Inflammatory macrophage (primary cell): ENCODE measurements around the gene GABRB3.

ENCODE experiments used
- DNase-seq, 2 donors: peaks; one replicate each; pipeline ENCODE4 v3.0.0-alpha.2; 2020 to 2022
- total RNA-seq, 18 experiments: gene quantifications; one replicate each; lab custom pipeline; 2026; ENCODE audit warnings: mixed read lengths in 6 of 18, inconsistent platforms in 2 of 18; lab: John Stamatoyannopoulos, UW

The GABRB3 gene
- 0 to 0.44 (median 0.19) reads per million in 18 experiments for total RNA-seq

DNA sequence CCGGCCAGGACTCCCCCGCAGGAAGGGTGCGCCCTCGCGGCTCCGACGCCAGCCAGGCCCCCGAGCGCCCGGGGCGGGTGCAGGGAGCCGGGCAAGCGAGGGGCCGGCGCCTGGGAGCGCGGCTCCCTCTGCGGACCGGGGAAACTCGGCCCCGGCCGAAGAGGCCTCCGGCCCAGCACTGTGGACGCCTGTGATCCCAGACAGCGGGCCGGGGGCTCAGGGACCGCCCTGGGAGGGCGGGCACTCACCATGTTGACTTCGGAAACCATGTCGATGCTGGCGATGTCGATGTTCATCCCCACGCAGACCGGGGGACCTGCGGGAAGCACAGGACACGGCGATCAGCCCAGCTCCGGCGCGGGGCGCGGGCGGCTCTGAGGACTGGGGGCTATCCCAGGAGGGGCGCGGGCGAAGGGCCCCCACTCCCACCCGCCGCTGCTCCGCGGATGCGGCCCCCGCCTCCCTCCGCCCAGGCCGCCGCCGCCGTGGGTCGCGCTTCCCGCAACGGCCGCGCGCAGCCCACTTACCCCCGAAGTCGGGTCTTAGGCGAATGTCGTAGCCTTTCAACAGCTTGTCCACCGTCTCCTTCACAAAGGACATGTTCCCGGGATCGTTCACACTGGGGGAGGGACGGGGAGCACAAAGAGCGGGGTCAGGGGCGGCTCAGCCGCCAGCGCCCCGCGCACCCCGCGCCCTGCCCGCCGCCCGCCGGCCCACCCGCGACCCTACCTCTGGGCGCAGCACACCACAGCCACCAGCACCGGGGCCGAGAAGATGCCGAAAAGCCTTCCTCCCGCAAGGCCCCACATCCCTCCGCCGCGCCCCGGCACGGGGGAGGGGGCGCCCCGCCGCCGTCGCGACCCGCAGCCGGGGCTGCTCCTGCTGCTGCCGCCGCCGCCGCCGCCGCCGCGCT, at the start of gene GABRB3:
TSS of gene GABRB3 (minus strand) at position 913 of the 913 bp plus-strand sequence.
- no peak for DNase-seq

DNA sequence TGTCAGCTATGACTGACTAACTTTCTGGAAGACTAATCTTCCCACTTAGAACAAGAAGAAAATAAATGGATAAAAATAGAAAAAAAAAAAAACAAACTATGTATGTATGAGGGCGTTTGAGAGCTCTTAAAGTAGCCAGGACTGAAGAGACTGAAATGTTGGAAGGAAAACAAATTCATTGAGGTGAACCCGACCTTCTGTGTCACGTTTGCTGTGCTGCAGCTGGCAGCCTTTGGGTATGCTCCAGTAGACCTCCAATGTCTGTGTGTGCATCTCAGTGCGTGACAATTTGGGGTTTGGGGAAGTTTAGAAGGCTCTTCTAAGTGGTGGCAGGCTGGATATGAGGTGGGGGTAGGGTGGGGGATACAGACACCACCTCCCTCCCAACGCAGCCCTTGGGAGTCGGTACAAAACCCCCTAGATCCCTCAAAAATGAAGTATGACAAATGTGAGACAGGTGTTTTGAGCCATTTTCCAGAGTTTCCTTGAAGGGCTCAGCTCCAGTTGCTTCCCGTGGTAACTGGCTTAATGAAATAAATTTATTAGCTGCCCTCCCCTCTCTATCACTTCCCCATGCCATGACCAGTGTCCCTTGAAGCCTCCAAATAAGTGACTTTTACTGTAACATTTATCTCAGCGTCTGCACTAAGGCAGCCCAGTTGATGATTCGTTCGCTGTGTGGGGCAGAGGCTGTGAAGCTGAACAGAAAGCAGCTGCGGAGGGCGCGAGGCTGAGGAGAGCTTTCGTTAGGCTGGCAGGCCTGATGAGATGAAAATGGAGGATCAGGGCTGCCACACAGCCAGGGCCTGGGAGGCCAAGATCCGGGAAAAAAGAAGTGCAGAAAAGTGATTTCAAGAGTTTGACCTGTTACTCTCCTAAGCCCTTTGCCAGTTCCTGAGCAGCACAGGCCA, 34.9 kb upstream of the GABRB3 start:
- DNase-seq, result no peak

GRCh38 chr15:26806574-26806973, 33.7 kb upstream of the GABRB3 start:
- no peak for DNase-seq

GRCh38 chr15:26806151-26806550, 33.3 kb upstream of the GABRB3 start:
- no peak for DNase-seq

DNA sequence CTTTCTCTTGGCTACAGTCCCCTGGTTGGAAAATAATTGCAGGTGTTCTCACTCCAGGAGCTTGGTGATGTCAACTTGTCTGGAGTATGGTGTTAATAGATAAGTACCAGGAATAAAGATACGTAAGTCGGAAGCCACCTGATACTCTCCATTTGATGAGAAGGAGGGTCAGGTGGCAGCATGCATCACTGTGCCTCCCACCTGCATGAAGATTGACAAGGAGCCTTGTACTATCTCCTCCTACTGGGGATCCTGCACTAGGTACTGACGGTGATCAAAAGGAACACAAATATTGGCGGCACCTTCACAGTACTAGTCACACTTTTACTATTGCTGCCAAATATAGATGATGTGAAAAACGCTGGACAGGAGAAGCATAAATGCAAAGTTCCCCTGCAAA, 32.6 kb upstream of the GABRB3 start:
- DNase-seq, result no peak

DNA sequence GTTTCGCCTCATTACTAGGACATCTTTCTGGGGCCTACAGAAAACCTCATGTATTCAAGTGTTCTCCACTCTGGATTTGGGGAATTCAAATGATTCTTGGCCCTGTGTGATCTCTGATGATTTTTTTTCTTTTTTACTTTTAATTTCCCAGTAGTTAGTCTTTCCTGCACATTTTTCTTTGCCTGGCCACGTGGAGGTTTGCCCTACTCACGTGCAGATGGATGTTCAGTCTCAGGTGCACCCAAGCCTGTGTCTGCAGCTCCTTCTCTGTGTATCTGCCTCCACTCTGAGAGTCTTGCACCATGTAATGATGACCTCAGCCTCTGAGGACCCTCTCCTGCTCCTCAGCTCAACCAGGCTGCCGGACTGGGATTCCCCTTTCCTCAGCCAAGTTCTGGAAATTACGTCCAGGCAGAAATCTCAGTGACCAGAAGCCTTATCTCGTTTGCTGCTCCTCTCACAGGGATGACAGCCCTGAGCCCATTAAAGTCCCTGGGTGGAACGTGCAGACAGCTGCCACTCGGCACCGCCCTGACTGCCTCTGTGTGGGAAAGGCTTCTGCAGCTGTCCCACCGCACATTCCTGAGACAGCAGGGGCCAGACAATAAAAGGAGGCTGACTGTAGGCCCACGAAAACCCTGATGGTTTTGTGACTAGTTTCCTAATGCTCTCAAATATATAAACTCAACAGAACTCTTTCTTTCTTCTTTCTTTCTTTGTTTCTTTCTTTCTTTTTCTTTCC, 31.4 kb upstream of the GABRB3 start:
- DNase-seq, result no peak

GRCh38 chr15:26790118-26790517, 17.3 kb upstream of the GABRB3 start:
- no peak for DNase-seq

DNA sequence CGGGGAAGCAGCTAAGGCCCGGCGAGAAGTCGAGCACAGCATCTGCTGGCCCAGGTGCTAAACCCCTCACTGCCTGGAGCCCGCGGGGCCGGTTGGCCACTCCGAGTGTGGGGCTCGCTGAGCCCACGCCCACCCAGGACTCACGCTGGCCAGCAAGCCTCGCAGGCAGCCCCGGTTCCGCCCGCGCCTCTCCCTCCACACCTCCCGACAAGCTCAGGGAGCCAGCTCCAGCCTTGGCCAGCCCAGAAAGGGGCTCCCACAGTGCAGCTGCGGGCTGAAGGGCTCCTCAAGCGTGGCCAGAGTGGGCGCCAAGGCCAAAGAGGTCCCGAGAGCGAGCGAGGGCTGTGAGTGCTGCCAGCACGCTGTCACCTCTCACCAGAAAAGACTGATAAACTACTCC, 8.9 kb upstream of the GABRB3 start:
- DNase-seq, result no peak

- no peak for DNase-seq
Measured at GRCh38 chr15:26773917-26774316, 1.1 kb upstream of the GABRB3 start.

DNA sequence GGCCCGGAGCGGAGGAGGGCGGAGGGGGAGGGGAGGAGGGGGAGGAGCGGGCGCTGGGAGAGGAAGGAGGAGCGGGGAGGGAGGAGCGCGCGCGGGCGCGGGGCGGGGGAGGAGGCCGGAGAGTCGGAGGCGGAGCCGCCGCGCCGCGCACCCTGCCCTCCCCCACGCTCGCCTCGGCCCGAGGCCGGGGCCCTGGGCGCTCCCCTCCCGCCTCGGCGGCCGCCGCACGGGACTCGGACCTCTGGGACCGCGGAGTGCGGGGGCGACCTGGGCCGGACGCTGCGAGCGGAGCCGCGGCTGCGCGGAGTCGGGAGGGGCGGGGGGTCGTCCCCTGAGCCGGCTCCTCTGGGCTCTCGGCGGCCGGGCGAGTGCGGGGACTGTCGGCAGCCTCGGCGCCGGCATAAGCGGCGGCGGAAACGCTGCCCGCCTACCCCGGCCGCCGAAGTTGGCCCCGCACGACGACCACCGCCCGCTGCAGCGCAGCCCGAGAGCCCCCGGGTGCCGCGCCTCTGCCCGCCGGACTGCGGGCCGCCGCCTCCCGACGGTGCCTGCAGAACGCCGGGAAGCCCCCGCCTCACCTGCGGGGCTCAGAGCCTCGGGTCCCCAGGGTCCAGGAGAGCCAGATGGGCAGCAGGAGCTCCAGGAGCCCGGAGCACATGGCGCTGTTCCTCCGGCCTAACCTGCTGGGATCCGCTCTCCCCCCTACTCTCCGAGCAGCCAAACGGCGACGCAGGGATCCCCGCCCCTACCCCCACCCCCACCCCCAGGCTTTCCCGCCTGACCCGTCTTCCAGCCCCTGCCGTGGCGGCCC, 406 bp upstream of the GABRB3 start:
- DNase-seq, result no peak

DNA sequence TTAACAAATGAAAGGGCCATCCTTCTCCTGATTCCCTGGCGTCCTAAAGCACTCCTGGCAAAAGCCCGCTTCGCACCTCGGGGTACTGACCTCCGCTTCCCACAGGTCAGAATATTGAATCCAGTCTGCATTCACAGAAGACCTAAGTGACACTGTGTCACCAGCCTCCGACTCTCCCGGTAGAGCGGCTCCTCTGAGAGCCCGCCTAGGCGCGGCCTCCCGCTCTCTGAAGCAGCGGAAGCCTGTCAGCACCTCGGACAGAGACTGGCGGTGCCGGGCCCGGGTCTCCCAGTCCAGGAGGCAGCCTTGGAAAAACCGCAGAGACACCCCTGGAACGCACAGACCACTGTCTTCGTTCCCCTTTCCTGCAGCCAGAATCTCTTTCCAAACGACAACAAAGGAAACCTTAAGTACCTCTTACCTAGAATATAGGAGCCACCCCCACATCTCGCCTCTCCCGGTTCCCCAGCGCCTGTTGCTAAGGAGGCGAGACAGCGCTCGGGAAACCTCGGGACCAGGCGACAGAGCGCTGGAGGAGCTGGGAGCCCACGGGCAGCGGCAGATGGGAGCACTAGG, 1.2 kb downstream of the GABRB3 start:
- no peak for DNase-seq

GRCh38 chr15:26771168-26771567, 1.7 kb downstream of the GABRB3 start:
- no peak for DNase-seq

GRCh38 chr15:26767169-26767670, 5.6 kb downstream of the GABRB3 start:
- no peak for DNase-seq

DNA sequence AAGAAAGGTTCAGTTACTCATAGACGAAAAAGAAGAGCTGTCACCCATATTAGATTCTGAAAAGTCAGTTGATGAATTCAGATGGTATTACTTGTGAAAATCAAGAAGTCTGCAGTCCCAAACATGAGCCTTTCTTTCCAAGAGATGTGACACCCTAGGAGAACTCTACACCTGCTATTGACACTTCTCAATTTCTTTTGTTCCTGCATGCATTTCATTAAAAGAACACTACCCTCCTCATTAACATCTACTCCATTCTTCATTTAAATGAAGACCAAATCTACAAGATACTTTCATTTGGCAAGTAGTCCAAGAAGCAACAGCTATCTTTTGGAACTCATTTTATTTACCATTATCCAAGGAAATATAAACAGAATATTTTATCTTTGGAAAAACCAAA, 6.6 kb downstream of the GABRB3 start:
- DNase-seq, result no peak

- DNase-seq, result no peak
Measured at GRCh38 chr15:26759986-26760385, 12.9 kb downstream of the GABRB3 start.

GRCh38 chr15:26758079-26758478, 14.8 kb downstream of the GABRB3 start:
- no peak for DNase-seq

- DNase-seq, result no peak
Measured at GRCh38 chr15:26757141-26757540, 15.7 kb downstream of the GABRB3 start.

- DNase-seq, result no peak
Measured at GRCh38 chr15:26744894-26745293, 28.0 kb downstream of the GABRB3 start.

DNA sequence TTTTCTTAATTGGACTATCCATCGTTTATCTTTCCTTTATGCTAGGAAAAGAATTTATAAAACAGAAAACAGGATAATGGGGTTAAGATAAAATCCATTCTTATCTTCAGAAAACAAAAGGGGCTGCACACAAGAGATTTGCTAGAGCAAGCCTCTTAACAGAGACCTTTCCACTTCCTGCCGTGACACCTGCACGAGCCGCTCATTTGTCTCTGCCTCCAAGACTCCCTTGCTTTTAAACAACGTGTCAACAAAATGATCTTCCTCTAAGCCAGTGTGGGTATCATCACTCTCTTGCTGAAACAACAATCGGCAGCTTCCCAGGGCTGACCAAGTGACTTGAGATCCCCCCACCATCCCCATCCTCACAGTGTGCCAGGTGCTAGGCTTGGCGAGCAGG, 33.1 kb downstream of the GABRB3 start:
- DNase-seq, result no peak

- no peak for DNase-seq
Measured at GRCh38 chr15:26738996-26739395, 33.9 kb downstream of the GABRB3 start.
